ENCODE data around the gene HSPB7.
"Not testable (repeated sequence)": the region's sequence is repeated elsewhere in the genome, so short reads cannot be mapped to it uniquely, and the experiment has no call there.

The HSPB7 gene

DNA sequence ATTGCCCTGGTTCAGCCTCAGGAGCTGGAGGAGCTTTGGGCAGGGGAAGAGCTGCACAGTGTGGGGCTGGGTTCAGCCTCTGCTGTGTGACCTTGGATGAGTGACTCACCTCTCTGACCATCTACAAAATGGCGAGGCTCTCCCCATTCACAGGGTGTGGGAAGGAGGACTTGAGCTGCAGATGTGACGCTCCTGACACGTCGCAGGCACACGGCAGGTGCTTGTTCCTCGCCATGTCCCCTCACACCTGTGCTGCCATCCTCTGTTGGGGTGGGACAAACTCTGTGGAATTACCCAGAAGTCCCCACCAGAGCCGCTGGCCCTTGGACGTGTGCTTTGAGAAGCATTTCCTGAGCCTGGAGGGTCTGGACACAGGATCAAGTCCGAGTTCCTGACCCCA, 3.0 kb upstream of the HSPB7 start:
- not testable (repeated sequence) for DNase-seq

DNA sequence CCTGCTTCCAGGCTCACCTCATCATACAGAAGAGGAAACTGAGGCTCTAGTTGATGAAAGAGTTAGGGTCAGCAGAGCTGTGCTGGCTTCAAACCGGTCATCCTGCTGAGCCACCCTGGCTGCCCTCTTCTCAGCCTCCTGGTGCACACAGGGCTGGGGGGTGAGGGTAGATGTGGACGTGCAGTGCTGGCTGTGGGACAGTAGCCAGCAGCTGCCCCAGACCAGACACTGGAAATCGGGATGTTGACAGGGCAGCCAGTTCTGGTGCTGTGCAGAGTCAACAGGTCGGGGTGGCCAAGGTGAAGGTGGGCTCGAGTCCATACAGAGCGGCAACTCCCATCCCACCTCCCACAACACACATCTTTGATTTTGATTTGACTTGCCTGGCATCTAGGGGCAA, 2.5 kb upstream of the HSPB7 start:
- no peak for DNase-seq

DNA sequence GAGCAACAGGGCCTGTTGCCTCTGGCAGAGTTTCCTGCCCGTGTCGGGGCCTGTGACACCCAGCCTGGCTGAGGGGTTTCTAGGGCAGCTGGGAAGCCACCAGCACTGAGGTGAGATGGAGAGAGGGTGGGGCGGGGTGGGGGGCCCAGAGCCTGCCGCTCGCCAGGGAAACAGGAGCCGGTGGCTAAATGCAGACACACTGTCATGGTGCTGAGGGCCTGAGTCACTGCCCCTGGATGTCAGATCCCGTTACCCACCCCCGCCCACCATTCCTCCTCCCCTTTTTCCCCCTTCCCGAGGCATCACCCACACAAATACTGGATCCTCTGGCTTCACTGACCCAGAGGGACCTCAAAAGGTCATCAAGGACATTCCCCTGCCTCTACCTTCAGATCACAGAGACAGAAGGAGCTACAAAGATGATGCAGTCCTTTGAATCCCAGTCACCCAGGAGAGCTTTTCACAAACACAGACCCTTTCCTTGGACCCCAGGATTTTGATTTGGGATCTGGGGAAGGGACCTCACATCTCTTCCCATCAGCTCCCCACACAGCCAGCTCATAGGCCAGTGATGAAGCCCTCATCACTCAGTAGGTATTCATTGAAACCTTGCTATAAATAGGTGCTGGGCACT, 1.9 kb upstream of the HSPB7 start:
- no peak for DNase-seq

DNA sequence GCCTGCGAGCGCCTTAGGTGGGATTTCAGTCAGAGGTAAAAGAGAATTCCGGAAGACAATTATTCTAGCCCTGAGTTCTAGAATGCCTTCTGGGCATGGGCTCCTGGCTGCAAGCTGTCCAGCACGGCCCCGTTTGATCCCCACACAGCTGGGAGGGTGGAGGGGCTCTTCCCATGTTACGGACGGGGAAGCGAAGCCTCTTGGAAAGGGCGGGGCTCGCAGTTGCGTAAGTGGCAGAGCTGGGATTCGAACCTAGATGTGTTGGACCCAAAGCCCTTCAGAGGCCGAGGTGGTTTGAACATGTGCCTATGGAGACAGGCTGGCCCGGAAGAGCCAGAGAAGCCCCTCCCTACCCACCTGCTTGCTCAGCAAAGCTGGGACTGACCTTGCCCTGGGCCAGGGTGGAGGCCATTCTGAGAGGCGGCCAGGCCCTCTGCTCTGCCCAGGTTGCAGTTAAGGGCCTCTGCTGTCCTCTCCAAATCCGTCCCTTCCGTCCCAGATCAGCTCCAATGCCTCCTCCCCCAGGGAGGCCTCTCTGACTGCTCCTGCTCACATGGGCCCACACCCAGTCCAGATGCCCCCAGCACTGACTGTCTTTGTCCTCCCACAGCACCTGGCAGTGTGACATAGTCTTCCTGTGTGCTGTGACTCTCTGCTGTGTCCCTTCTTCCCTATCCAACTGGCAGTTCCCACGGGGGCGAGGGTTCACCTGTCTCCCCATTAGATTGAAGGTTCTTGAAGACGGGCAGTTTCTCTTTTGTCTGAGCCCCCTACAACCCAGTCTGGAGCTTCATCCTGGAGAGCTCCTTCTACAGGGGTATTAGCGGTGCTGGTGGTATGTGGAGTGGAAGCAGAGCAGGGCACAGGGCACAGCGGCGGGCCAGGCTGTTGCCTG, 1.2 kb upstream of the HSPB7 start:
- no peak for DNase-seq

DNA sequence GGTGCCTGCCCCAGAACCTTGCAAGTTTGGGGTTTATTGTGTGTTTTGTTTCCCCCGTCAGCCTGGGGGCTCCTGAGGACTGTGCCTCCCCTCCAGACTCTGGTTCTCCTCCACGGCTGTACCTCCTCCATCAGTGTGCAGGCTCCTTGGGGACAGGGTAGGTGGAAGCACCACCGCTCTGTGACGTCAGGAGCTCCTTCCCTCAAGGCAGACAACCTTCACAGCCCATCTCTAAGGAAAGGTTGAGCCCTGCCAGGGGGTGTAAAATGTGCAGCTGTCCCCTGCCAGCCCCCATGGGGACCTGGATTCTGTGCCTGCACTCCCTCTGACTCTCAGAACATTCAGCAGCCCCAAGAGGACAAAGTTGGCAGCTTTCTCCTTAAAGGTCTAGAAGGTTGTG, 465 bp upstream of the HSPB7 start:
- DNase-seq: no peak

DNA sequence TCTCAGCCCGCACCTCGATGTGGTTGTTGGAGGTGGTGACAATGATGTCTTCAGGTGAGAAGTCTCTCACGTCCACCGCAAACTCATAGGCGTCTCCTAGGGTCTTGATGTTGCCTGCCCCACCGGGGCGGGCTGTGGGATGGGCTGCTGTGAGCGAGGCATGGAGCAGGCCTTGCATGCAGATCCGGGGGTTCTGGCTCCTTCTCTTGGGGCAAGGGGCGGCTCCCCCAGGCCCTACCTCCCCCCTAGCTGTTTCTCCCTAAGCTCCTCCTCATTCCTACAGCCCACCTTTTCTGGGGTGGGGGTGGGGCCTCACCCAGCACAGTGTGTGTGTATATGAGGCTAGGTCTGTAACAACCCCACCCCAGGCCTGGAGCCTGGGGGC, 775 bp downstream of the HSPB7 start:
- DNase-seq: no peak

DNA sequence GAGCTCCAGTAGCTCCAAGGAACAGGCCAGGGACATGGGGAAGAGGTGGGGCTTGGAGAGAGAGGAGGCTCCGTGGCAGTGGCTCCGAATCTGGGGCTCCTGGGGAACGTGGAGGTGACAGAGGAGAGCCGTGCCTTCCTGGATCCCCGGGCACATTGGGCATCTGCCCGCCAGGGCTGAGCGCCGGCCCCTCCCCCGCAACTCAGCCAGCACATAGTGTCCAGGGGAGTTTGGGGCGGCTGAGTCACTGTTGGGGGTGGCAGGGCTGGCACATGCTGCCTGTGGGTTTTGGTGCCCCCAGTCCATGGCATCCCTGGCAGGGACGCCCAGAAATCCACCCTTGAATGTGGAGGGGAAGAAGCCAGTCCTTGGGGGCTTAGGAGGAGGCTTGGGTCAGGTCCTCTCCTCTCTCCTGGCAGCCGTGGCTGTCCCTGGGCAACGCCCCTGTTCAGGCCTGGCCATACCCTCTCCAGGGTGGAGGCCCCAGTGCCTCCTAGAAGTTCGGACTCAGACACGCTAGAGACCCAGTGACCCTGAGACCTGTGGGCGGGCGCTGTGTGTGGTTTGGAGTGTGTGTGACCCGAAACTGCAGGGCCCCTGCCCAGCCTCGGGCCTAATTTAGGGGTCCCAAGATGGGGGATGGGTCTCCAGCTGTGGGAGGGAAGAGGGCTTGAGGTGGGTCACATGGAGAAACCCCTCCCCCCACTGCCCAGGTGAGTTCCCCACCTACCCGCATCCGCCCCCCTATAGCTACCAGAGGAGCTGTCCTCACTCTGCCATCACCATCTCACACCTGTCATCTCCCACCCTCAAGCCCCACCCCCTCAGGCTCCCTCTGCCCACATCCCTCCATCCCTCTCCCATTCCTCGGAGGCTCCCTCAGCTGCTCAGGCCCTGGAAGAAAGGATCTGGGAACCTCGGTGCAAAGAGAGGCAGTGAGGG, 1.6 kb downstream of the HSPB7 start:
- no peak for DNase-seq

DNA sequence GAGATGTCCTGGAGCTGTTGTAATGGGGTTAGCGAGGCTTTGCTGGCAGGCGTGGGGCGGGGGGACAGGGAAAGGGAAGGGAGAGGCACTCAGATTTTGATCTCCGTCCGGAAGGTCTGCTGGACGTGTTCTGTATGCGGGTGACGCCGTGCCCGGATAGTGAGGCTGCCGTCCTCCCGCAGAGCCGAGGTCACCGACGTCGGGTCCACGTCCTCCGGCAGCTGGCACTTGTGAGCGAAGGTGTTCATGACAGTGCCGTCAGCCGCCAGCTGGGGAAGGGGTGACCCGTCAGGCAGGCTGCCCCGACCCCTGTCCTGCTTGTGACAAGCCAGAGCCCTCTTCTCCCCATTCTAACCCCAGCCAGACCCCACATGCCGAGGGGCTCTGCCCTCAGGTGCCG, 2.4 kb downstream of the HSPB7 start:
- DNase-seq: no peak

DNA sequence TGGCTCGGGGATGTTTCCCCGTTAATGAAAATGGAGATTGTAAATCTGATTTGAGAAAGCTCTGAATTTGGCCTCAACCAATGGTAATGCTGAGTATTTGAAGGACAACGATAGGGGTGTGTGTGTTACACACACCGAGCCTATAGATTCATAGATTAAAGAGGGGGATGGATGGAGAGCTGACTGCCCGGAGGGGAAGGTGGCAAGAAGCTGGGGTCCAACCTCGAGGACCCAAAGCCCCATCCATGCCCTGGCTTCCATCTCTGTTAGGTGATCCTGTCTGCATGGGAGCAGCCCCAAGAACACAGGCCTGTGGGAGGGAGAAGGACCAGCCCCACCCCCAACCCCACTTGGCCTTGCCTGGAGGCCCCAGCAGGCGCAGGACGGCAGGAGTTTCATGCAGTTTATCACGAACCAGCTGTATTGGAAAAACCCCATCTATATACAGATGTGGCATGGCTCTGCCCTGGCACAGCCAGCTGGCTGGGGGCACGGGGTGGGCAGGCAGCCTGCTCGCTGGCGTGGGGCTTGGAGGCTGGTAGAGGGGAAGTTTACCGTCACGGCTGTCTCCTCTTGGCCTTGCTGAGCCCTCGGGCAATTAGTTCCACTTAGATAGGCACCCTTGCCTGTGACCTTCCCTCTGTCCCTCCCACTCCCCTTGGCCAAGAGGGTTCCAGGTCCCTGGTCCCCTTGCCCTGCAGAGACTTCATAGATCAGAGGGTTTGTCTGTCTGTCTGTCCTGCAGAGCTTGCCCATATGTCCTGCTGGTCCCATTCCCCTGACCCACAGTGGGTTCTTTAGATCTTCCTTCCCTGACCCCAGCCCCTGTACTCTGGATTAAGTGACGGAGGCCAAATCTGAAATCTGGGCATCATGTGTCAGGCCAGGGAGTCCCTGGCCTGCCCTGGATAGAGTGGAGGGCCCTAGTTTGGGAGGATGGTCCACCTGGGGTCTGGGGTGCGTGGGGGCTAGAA, 3.0 kb downstream of the HSPB7 start:
- no peak for DNase-seq

DNA sequence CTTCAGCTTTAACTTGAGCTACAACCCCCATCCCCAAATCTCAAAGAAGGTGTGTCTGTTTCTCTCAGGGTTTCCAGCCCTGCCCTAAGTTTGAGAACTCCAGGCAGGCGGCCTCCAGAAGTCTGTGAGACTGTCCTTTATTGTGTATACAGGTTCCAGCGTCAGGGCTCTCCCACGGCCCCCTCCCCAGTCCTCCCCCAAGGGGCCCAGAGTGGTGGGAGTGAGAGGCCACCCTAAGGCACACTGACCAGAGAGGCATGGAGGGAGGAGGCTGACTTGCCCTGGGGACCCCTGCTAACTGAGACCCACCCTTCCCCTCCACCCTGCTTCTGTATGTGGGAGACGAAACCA, 4.0 kb downstream of the HSPB7 start:
- DNase-seq: no peak

DNA sequence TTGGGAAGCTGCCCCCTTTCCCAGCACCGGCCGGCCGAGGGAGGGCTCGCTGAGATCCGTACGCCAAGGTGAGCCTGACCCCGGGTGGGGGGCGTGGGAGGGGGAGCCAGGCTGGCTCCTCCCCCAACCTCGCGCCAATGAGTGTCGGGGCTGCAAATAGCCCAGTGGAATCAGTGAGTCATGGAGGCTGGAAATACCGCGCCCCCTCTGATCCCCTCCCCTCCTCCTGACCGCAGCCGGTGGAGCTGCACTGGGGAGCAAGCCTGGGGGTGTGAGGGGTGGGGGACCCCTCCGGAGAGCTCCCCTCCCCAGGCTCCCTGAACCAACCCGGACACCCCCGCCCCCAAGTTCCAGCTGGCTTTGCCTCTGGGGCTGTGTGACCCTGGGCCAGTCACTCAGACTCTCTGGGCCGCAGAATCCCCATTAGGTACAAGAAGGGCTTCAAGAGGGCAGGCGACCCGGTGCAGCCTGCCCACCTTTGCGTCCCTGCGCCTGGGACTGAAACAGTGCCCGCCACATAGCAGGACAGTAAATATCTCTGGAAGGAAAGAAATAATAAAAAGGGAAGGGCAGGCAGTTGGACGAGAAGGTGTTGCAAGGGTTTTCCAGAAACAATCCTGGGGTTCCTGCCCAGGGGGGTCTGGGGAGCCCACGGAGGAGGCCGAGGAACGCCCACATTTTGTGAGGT, 4.5 kb downstream of the HSPB7 start:
- DNase-seq: peak; percentile 8

DNA sequence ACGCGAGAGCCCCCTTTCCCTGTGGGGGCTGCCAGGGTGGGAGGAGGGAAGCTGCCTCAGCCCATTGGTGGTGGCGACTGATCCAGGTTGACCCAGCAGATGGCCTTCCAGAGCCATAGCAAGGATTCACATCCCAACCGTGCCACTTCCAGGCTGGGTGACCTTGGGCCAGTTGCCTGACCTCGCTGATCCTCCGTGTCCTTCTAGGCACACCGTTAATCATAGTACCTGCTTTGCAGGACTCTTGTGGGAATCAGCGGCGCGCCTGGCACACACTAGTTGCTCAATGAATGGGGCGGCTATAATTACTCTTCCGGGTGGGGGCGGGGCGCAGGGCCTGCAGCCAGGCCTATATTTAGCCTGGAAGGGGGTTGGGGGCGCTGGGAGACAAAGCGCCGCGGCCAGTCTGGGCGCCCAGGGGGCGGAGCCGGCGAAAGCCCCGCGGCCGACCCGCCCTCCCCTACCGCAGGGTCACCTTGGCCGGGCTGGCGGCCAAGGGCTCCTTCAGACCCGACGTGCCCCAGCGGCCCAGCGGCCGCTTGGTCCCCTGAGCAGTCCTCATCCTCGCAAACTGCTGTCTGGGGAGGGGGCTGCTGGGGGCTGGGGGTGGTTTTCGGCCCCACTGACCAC, 5.1 kb downstream of the HSPB7 start:
- DNase-seq: no peak

DNA sequence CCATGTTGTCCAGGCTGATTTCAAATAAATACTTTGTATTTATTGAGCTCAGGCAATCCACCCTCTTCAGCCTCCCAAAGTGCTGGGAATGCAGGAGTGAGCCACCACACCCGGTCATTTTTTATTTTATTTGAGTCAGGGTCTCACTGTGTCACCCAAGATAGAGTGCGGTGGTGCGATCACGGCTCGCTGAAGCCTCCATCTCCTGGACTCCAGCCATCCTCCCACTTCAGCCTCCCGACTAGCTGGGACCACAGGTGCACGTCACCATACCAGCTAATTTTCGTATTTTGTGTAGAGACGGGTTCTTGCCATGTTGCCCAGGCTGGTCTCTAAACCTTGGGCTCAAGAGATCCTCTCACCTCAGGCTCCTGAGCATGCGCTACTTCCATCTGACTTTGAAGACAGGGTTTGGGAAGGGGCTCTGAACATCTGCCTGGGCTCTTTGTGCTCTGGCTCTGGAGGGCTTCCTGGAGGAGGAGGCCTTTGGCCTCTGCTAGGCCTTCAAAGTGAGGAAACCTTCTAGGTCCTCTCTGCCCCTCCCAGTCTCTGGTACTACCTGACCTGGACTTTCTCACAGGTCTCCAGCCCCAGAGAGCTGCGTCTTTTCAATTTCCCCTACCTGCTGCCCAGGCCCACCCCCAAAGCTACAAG, 5.8 kb downstream of the HSPB7 start:
- no peak for DNase-seq

DNA sequence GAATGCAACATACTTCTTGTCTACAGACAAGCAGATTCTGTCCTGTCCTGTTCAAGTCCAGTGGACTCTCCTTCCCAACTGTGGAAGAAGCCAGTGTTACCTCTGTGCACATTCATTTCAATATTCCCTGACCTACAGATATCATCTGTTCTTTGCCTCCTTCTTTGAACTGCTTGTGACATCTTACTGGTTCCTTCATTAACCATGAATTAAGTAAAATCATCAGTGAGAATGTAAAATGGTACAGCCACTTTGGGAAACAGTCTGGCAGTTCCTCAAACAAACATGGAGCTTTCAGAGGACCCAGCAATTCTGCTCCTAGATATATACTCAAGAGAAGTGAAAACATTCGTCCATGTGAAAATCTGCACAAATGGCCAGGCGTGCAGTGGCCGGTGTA, 7.0 kb downstream of the HSPB7 start:
- no peak for DNase-seq

DNA sequence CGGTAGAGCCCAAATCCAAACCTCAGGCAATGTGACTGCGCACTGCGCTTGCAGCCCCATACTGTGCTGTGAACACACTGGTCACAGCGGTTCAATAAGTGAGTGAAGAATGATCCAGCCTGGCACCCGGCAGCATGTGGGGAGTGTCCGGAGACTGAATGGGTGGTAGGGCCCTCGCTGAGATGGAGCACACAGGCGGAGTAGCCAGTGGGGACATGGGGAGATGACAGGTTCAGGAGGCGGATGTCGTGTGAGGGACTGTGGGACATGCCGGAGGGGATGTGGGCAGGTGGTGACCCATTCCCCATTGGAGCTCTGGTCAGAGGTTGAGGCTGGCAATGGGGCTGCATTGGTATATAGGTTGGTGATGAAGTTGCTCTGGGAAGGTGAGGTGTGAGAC, 8.2 kb downstream of the HSPB7 start:
- DNase-seq: no peak

DNA sequence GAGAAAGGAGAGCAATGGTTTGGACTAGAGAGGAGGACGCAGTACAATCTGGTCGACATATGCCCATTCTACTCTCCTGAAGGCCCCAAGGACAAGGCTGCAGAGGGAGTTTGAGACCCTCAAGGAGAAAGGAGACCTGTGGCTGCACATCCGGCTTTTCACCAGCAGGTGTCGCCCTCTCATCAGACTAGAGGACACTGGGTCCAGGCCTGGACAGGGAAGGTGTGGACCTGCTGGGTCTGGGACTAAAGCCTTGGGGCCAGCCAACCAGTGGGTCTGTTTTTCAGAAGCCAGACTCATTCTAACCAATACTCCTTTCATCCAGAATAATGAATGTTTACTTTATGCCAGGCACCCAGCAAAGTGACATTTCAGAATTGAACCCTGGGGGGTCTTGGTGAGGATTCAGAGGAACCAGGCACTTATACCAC, 8.8 kb downstream of the HSPB7 start:
- peak; percentile 33 for DNase-seq

DNA sequence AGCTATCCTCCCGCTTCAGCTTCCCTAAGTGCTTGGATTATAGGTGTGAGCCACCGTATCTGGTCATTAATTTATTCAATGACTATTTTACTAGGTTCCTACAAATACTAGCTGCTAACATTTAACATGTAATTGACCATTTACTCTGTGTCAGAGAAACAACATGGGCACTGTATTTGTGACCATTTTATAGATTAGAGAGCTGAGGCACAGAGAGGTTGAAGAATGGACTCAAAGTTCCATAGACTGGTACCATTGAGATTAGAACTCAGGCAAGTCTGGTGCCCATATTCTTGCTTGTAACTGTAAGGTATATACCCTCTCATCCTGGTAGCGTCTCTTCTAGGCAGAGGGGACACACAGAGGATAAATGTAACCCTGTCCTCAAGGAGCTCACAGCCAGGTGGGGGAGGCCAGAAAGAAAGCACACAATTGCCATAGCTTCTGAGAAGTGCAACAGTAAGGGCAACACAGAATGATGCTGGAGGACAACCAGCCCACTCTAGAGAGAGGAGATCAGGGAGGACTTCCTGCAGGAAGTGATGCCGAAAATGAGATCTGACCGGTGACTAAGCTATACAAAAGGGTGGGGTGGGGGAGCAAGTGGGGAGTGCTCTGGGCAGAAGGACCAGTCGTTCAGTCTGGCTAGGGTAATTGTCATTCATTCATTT, 10.0 kb downstream of the HSPB7 start:
- no peak for DNase-seq

DNA sequence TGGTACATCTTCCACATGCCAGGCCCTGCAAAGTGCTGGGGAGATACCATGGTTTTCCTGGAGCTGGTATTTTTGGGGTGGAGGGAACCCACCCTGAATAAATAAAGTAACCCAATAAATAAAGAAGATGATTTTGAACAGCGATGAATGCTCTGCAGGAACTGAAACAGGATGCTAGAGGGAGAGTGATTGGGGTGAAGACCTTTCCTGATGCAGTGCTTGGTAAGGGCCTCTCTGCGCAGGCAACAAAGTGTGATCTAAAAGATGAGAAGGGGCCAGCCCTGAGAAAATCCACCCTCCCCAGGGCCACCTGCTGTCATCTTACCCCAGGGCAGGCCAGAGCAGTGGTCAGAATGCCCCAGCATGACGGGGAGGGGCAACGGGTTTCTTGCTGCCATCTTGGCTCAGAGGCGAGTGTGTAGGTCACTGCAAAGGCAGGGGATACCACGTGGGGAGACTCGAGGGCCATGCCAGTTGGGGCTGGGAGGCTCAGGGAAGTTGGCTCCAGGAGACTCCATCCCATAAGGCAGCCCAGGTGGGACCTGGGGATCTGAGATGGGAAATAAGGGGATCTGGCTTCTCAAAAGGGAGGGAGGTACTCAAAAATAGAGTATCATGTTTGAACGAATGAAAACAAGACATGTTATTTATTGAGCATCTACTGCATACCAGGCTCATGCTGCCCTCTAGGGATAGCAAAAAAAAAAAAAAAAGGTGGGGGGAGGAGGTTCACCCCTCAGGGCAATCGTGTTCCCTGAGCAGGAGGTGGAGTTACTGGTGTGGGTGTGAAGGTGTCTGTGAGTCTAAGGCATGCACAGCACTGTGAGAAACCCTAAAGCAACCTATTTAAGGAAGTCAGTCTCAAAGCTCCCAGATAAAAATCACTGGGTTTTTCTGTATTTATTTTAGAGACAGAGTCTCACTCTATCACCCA, 11.0 kb downstream of the HSPB7 start:
- no peak for DNase-seq

DNA sequence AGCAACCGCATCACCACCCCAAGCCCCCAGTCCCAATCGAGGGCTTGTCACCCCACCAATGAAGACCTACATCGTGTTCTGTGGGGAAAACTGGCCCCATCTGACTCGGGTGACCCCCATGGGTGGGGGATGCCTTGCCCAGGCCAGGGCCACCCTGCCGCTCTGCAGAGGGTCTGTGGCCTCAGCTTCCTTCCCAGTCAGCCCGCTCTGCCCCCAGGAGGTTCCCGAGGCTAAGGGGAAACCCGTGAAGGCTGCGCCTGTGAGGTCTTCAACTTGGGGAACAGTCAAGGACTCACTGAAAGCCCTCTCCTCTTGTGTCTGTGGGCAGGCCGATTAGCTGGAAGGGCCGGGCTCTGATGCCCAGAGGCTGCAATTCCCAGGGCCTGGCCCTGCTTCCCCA, 11.8 kb downstream of the HSPB7 start:
- no peak for DNase-seq

All from DMS153 (cell line).